ENCODE results near the gene SPATA20. TPM values are rescaled to one million over a fixed set of nuclear protein-coding genes. Genes with fewer than 3 reads are reported as not detected.

The SPATA20 gene
- total and polyA plus RNA-seq, 2 of the 4 experiments (the other 2 are of a cell fraction) = 17.0 to 35.0 TPM

DNA sequence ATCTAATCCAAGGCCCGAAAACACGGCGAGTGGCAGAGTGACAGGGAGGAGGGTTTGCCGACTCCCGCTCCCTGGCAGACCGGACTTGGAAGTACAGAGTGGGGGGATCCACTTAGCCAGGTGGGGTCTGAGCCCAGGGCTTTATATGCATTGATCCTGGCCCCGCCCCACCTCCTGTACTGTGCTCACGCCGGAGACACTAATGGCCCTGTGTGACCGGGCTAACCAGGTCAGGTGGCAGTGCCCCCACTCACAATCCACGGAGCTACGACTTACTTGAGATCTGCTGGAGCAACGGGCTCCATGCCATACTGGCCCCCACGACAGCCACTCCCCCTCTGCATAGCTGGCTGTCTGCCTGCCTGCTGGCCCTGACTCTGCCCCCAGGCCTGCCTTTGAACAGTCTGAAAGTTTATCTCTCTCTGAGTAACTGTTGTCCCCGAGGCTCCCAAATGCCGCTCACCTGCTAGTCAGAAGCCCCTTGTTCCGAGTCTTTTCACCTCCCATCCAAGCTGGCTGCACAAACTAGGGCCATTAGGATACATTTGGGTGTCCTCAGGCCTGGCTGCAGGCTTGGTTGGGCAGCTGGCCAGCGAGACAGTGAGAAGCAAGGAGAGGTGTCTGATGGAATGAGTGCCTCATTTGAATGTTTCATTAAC lies 41.5 kb downstream of the SPATA20 start:
- 0 out of 2 replicates have a peak, but pooled peaks cover 5% of the 10 kb centered on the region for H3K9me1 ChIP-seq (ENCODE audit: insufficient read depth, low read length)
- 68% methylated on average over 12 of the region's 18 CpGs; no CpG with 5 or more reads in 1 of the 2 experiments for WGBS, 2 experiments (ENCODE audit: extremely low coverage in 2 of 2, insufficient read length in 1 of 2)
- H2BK20ac ChIP-seq (ENCODE audit: low read depth, low read length) = no peak overlapping the region
- H3K79me1 ChIP-seq (ENCODE audit: low read depth in 1 of 2, low read length in 2 of 2) = no peaks in the 10 kb centered on the region
- H2AK9ac ChIP-seq (replicated peaks; ENCODE audit: low read depth, low read length, poor library complexity) = no peak overlapping the region
- BruUV-seq (replicated peaks) = no TSS peak
- no peaks in the 10 kb centered on the region for H3K9me3 ChIP-seq (ENCODE audit: control insufficient read depth, insufficient read depth, low read length)
- intact Hi-C loops (cut with micrococcal nuclease) = no loop called here
- no peak overlapping the region for H2BK5ac ChIP-seq (ENCODE audit: low read depth, low read length, poor library complexity, severe bottlenecking)
- ATAC-seq (ENCODE audit: low read depth) (peak; percentile 37; the same call in 1 of the 2 replicates), DNase-seq (no peak)
- H3K36me3 ChIP-seq (ENCODE audit: control insufficient read depth, insufficient read depth, low read length) = no peaks in the 10 kb centered on the region
- no peak overlapping the region for H3K14ac ChIP-seq (replicated peaks; ENCODE audit: low read depth, low read length)
- H3K27ac ChIP-seq (ENCODE audit: insufficient read depth, low read length) = no peak overlapping the region
- no peak overlapping the region for H3K4me3 ChIP-seq (ENCODE audit: insufficient read depth, low read depth, low read length)
- no peak overlapping the region for H4K91ac ChIP-seq (ENCODE audit: insufficient read depth, low read depth, low read length)
- H2BK15ac ChIP-seq (ENCODE audit: low read depth, low read length) = no peak overlapping the region
- no peak overlapping the region for H2BK120ac ChIP-seq (ENCODE audit: low read depth, low read length)
- H4K20me1 ChIP-seq (ENCODE audit: insufficient read depth, low read length) = no peaks in the 10 kb centered on the region
- peak overlapping the region; percentile 4 for H2AFZ ChIP-seq (replicated peaks; ENCODE audit: low read length, poor library complexity)
- H3K4me1 ChIP-seq (ENCODE audit: control insufficient read depth, insufficient read depth, low read length) = peaks cover 2% of the 10 kb centered on the region; the same call in 1 of the 2 replicates
- no peak overlapping the region for H3K4me2 ChIP-seq (ENCODE audit: low read depth, low read length)
- CTCF ChIA-PET = no interaction called here
- H3K23ac ChIP-seq (ENCODE audit: low read depth, low read length) = no peak overlapping the region
- in situ Hi-C loops (cut with MboI; ENCODE audit: low sequenced_read_pairs) = no loop called here
- H2AK5ac ChIP-seq (ENCODE audit: low read depth, low read length) = no peak overlapping the region
- H3K4ac ChIP-seq (ENCODE audit: low read depth, low read length) = no peak overlapping the region
- POLR2A ChIA-PET (ENCODE audit: unreplicated experiment) = no interaction called here
- no peak overlapping the region for H3K18ac ChIP-seq (ENCODE audit: low read depth, low read length)
- dilution Hi-C loops (cut with HindIII; ENCODE audit: low sequenced_read_pairs, unreplicated experiment) = no loop called here
- peaks cover 48% of the 10 kb centered on the region for H3K27me3 ChIP-seq (ENCODE audit: control insufficient read depth, insufficient read depth, low read length)
- H4K8ac ChIP-seq (ENCODE audit: low read depth in 2 of 2, low read length in 2 of 2) = no peak overlapping the region
- H4K5ac ChIP-seq (ENCODE audit: low read depth, low read length) = no peak overlapping the region
- no peak overlapping the region for H3K9ac ChIP-seq (ENCODE audit: low read depth, low read length)
- no peak overlapping the region for H3K56ac ChIP-seq (ENCODE audit: extremely low read depth, insufficient read depth, low read length)
- TF ChIP-seq BHLHE40 (IDR thresholded peaks at IDR 0.05; ENCODE audit: low read depth, low read length) = no peak
- TF ChIP-seq SMC3 (IDR thresholded peaks at IDR 0.05; ENCODE audit: low read depth, low read length) = no peak
- TF ChIP-seq RAD21 (IDR thresholded peaks at IDR 0.05; ENCODE audit: low read length) = no peak
- no peak for TF ChIP-seq MXI1 (IDR thresholded peaks at IDR 0.05; ENCODE audit: borderline replicate concordance, low read depth, low read length)
- TF ChIP-seq, protein P1, sequence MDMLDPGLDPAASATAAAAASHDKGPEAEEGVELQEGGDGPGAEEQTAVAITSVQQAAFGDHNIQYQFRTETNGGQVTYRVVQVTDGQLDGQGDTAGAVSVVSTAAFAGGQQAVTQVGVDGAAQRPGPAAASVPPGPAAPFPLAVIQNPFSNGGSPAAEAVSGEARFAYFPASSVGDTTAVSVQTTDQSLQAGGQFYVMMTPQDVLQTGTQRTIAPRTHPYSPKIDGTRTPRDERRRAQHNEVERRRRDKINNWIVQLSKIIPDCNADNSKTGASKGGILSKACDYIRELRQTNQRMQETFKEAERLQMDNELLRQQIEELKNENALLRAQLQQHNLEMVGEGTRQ (IDR thresholded peaks at IDR 0.05; ENCODE audit: low read depth, low read length) = no peak
- TF ChIP-seq, protein P2, sequence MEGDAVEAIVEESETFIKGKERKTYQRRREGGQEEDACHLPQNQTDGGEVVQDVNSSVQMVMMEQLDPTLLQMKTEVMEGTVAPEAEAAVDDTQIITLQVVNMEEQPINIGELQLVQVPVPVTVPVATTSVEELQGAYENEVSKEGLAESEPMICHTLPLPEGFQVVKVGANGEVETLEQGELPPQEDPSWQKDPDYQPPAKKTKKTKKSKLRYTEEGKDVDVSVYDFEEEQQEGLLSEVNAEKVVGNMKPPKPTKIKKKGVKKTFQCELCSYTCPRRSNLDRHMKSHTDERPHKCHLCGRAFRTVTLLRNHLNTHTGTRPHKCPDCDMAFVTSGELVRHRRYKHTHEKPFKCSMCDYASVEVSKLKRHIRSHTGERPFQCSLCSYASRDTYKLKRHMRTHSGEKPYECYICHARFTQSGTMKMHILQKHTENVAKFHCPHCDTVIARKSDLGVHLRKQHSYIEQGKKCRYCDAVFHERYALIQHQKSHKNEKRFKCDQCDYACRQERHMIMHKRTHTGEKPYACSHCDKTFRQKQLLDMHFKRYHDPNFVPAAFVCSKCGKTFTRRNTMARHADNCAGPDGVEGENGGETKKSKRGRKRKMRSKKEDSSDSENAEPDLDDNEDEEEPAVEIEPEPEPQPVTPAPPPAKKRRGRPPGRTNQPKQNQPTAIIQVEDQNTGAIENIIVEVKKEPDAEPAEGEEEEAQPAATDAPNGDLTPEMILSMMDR (conservative IDR thresholded peaks at IDR 0.05; ENCODE audit: low read depth, low read length) = no peak
- TF ChIP-seq RFX5 (IDR thresholded peaks at IDR 0.05; ENCODE audit: low read depth, low read length) = no peak
- TF ChIP-seq CEBPB (IDR thresholded peaks at IDR 0.05; ENCODE audit: low read depth, low read length) = no peak
- TF ChIP-seq RCOR1 (IDR thresholded peaks at IDR 0.05; ENCODE audit: insufficient replicate concordance, low read length) = no peak
- no peak for TF ChIP-seq NFE2L2 (IDR thresholded peaks at IDR 0.05; ENCODE audit: low read depth, low read length)
- no peak for TF ChIP-seq MAZ (IDR thresholded peaks at IDR 0.05; ENCODE audit: borderline replicate concordance, low read depth, low read length)
- TF ChIP-seq MAFK (IDR thresholded peaks at IDR 0.05; ENCODE audit: low read depth, low read length) = no peak
- no peak for TF ChIP-seq FOS (IDR thresholded peaks at IDR 0.05; ENCODE audit: low read depth, low read length)
- no peak for TF ChIP-seq POLR2A (IDR thresholded peaks at IDR 0.05; ENCODE audit: low read depth, low read length)
- no peak for TF ChIP-seq CHD1 (IDR thresholded peaks at IDR 0.05; ENCODE audit: low read depth, low read length)
- TF ChIP-seq, protein P3, sequence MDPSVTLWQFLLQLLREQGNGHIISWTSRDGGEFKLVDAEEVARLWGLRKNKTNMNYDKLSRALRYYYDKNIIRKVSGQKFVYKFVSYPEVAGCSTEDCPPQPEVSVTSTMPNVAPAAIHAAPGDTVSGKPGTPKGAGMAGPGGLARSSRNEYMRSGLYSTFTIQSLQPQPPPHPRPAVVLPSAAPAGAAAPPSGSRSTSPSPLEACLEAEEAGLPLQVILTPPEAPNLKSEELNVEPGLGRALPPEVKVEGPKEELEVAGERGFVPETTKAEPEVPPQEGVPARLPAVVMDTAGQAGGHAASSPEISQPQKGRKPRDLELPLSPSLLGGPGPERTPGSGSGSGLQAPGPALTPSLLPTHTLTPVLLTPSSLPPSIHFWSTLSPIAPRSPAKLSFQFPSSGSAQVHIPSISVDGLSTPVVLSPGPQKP (IDR thresholded peaks at IDR 0.05; ENCODE audit: borderline replicate concordance, low read depth, low read length) = no peak
